Stimulated activated CD4-positive, alpha-beta T cell treated with anti-CD3 and anti-CD28 coated beads, Interleukin-2, amount 100 ng/mL, for 24 hours (primary cell): Measurements from ENCODE around the gene CNFN.

ENCODE experiments used
- DNase-seq, 2 donors: peaks; one replicate each; pipeline ENCODE4 v3.0.0-alpha.2; 2020

CNFN gene

DNA sequence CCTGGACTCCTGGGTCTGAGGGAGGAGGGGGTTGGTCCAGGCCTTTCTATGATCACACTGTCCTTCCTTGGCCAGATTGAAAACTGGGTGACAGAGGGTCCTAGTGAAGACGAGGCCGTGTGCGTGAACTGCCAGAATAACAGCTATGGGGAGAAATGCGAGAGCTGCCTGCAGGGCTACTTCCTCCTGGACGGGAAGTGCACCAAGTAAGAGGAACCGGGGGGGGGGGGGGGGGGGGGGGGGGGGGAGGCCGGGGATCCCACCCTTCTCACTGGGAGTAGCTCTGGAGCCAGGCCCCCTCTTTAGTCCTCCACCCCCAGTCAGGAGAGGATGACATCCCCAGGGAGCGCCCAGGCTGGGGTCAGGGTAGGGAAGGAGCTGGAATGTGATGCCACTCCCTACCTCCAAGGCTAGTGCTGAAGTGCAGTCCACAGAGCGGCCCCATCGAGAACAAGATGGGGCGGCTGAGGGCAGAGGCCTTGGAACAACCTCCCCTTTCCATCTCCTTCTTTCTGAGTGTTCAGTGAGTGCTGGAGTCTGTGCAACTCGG lies 19.4 kb downstream of the CNFN start:
- no peak for DNase-seq

DNA sequence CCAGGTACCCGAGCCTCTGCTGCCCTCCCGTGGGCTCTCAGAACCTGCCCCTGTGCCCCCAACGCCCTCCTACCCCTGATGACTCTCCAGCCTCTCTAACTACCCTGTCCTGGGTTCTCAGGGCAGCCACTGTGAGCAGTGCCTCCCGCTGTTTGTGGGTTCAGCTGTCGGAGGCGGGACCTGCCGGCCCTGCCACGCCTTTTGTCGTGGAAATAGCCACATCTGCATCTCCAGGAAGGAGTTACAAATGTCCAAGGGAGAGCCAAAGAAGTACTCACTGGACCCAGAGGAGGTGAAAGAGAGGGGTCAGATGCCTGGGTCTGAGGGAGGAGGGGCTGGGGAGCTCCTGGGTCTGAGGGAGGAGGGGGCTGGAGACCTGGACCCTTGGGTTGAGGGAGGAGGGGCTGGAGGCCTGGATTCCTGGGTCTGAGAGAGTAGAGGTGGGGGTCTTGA lies 20.0 kb downstream of the CNFN start:
- DNase-seq = no peak

DNA sequence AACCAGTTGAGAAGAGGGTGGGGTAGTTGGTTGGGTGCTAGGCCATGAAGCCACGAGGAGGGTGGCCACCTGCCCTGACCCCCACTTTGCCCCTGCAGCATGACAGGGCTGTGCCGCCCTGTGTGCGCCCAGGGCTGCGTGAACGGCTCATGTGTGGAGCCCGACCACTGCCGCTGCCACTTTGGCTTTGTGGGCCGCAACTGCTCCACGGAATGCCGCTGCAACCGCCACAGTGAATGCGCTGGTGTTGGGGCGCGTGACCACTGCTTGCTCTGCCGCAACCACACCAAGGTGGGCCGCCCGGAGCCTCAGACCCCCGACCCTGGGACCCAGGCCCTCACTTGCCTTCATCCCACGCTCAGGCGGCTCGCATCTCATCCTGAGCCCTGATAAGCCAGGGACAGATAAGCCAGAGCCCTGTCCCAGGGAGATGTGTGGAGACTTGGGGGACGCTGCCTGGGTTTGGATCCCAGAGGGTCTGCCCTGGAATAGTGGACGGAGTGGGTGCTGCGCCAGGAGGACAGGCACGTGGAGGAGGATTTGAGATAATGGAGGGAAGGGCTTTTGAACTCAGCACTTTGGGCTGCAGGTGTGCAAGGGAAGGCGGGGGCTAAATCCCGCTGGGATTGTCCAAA lies 20.5 kb downstream of the CNFN start:
- DNase-seq = no peak

DNA sequence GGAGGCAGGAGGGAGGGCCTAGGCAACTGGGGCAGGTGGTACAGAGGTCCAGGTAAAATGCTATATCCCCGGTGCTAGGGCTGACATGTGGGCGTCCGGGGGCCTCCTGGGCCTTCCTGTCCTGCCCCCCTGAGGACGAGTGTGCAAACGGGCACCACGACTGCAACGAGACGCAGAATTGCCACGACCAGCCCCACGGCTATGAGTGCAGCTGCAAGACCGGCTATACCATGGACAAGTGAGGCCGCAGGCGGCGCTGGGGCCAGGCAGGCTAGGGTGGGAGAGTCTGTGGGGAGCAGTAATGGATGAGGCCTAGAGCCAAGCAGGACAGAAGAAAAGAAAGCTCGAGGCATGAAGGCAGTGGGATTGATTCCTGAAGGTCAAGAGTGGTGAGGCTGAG lies 21.3 kb downstream of the CNFN start:
- DNase-seq = no peak

DNA sequence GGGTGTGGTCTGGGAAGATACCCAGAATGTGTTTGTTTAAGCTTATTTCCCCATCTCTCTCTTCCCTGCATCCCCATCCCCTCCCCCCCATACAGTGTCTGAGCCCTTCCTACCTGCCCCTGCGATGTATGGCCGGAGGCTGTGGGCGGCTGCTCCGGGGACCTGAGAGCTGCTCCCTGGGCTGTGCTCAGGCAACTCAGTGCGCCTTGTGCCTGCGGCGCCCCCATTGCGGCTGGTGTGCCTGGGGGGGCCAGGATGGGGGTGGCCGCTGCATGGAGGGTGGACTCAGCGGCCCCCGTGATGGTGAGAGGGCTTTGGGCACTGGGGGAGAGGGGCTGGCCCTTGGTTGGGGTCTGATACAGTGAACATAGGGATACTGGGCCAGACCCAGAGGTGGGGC lies 21.7 kb downstream of the CNFN start:
- no peak for DNase-seq

DNA sequence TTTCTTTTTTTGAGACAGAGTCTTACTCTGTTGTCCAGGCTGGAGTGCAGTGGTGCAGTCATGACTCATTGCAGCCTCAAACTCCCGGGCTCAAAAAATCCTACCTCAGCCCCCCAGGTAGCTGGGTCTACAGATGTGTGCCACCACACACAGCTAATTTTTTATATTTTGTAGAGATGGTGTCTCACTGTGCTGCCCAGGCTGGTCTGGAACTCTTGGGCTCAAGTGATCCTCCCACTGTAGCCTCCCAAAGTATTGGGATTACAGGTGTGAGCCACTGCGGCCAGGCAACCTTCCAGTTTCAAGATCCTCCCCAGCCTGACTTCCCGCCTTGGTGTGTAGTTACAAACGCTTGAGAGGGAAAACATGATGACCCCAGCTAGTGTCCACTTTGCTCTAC lies 22.2 kb downstream of the CNFN start:
- DNase-seq = no peak

DNA sequence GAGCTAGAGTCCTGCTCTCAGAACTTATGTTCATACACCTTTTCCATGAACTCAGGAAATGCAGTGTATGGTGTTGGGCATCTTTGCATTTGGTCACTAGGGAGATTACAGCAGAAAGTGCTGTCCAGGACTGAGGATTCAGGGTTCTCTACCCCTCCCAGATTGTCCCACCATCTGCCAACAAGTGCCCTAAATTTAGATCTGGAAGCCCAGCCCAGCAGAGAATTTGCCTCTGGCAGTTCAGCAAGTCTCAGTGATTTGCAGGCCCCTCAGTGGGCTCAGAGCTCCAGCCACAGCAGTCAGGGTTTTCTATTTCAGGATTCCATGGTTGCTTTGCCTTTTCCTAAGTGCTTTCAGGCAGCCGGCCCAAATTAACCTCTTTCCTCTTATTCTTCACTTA lies 23.4 kb downstream of the CNFN start:
- DNase-seq = no peak

DNA sequence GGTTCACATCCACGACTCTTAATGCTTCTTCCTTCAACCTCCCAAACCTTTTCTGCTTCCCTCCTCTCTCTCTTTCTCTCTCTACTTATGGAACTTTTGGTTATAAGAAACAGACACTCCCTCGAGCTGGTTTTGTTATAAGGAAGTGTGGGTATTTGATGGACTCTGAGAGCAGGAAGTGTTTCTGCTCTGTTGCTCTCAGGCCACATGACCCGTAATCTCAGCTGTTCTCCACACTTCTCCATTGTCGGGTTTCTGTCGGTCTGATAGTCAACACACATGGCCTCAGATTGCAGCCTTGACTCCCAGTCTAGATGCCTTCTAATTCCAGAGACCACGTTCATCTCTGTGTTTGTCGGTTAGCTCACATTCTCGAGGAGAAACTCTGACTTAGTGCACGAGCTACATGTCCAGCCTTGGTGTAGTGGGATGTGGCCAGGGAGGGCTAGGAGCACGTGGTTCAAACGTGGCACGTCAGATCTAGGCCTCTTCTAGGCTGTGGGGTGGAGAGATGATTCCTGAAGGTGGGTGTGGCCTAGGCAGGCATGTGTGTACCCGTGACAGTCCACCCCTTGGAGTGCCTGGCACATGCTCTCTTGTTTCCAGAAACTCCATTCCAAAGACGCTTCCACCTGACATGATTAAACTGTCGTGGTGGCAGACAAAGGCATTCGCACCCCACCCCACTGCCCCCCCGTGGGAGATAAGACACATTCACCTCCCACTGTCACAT lies 26.3 kb downstream of the CNFN start:
- DNase-seq = no peak

DNA sequence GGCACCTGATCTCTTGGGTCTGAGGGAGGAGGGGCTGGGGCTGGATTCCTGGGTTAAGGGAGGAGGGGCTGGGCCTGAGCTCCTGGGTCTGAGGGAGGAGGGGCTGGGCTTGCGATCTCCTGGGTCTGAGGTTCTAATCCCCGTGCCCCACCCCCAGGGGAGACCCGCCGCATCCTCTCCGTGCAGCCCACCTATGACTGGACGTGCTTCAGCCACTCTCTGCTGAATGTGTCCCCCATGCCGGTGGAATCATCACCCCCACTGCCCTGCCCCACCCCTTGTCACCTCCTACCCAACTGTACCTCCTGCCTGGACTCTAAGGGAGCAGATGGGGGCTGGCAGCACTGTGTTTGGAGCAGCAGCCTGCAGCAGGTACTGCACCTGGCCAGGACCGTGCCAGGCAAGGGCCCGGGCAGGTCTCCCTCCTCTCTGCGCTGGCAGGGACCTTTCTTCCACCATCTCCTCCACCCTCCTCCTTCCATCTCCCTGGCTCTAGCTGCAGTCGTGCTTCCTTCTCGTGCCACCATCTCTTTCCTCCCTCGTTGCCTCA lies 27.1 kb downstream of the CNFN start:
- DNase-seq = no peak

DNA sequence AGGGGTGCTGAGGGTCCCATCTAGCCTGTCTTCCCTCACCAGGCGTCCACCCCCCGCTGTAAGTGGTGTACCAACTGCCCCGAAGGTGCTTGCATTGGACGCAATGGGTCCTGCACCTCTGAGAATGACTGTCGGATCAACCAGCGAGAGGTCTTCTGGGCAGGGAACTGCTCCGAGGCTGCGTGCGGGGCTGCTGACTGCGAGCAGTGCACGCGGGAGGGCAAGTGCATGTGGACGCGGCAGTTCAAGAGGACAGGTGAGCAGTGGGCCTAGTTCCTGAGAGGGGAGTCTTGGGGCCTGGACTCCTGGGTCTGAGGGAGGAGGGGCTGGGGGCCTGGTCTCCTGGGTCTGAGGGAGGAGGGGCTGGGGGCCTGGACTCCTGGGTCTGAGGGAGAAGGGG lies 27.8 kb downstream of the CNFN start:
- DNase-seq = no peak

DNA sequence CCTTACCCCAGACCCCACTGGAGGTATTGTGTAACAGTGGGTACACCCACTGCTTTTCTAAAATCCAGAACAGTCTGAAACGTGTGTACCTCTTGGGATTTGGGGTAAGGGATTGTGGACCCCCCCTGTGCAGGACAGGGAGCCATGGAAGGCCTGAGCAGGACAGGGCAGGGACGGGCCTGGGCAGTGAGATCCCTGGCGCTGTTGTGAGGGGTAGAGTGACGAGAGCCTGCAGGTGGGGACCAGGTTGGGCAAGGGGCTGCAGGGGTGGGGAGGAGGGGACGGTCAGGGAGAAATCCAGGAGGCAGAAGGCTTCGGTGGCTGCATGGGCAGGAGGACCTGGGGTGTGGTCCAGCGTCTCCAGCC lies 28.6 kb downstream of the CNFN start:
- DNase-seq = no peak

DNA sequence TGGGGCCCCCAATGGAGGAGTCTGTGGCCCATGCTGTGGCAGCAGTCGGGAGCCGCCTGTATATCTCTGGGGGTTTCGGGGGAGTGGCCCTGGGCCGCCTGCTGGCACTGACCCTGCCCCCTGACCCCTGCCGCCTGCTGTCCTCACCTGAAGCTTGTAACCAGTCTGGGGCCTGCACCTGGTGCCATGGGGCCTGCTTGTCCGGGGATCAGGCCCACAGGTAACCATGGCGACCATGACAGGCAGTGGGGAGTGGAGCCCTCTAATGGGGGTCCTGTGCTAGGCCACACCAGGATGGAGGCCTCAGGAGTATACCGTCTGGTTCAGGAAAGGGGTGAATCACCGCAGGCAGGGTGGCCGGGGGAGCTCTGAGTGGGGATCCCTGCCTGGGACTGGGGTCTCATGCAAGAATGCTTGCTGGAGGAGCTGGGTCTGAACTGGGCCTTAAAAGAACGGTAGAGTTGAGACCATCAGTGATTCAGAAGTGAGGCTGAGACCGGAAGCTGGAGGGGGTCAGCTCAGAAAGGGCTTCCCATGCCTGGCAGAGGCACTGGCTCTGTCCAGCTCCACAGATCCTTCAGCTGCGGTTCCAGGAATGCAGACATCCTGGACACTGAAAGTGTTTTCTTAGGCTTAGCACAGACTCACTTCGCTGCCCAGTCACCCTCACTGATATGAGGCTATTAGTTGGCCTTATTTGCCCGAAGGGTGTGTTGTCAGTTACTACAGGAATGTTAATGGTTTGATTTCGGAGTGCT lies 29.1 kb downstream of the CNFN start:
- no peak for DNase-seq

DNA sequence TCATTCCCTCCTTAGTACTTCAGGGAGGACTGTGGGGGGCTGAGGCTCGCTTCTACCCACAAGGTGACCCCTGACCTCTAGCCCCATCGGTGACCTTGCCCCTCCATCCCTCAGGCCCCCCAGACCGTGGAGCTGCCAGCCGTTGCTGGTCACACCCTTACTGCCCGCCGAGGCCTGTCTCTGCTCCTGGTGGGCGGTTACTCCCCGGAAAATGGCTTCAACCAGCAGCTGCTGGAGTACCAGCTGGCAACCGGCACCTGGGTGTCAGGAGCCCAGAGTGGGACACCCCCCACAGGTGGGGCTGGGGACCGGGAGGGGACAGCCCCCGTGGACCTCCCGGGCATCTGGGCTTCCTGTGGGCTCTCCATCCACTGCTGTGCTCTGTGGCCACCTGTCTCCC lies 32.8 kb downstream of the CNFN start:
- DNase-seq = no peak

DNA sequence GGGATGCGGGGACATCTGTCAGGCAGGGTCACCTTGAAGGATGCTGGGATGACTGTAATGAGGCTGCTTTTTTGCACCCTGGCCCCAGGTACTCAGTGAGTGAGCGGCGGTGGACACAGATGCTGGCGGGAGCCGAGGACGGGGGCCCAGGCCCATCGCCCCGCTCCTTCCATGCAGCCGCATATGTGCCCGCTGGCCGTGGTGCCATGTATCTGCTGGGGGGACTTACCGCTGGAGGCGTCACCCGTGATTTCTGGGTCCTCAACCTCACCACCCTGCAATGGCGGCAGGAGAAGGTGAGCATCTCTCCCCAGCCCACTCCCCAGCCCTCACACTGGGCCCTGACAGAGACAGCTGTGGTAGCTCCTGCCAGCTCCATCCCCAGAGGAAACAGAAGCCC lies 33.4 kb downstream of the CNFN start:
- DNase-seq = no peak

DNA sequence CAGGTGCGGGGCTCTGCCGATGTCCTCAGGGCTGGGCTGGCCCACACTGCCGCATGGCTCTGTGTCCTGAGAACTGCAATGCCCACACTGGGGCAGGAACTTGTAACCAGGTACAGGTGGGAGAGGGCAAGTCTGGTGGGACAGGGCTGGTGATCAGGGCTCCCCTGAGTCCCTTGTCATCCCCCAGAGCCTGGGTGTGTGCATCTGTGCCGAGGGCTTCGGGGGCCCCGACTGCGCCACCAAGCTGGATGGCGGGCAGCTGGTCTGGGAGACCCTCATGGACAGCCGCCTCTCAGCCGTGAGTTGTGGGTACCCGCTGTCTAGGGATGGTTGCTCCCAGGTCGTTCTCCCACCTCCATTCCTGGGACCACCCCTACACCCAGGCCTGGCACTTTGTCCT lies 34.2 kb downstream of the CNFN start:
- no peak for DNase-seq

DNA sequence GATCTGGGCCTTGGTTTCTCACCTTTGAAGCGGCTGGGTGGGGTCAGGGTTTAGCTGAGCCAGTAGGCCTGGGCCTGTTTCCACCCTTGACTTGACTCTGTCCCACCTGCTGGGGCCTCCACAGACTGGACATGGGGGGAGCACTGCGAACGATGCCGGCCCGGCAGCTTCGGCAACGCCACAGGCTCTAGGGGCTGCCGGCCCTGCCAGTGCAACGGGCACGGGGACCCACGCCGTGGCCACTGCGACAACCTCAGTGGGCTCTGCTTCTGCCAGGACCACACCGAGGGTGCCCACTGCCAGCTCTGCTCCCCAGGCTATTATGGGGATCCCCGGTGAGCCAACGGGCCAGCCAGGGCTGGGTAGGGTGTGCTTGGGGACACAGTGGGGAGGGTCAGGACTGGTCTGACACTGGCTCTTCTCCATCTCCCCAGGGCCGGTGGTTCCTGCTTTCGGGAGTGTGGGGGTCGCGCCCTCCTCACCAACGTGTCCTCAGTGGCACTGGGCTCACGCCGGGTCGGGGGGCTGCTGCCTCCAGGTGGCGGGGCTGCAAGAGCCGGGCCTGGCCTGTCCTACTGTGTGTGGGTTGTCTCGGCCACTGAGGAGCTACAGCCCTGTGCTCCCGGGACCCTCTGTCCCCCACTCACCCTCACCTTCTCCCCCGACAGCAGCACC lies 36.6 kb downstream of the CNFN start:
- DNase-seq = no peak

DNA sequence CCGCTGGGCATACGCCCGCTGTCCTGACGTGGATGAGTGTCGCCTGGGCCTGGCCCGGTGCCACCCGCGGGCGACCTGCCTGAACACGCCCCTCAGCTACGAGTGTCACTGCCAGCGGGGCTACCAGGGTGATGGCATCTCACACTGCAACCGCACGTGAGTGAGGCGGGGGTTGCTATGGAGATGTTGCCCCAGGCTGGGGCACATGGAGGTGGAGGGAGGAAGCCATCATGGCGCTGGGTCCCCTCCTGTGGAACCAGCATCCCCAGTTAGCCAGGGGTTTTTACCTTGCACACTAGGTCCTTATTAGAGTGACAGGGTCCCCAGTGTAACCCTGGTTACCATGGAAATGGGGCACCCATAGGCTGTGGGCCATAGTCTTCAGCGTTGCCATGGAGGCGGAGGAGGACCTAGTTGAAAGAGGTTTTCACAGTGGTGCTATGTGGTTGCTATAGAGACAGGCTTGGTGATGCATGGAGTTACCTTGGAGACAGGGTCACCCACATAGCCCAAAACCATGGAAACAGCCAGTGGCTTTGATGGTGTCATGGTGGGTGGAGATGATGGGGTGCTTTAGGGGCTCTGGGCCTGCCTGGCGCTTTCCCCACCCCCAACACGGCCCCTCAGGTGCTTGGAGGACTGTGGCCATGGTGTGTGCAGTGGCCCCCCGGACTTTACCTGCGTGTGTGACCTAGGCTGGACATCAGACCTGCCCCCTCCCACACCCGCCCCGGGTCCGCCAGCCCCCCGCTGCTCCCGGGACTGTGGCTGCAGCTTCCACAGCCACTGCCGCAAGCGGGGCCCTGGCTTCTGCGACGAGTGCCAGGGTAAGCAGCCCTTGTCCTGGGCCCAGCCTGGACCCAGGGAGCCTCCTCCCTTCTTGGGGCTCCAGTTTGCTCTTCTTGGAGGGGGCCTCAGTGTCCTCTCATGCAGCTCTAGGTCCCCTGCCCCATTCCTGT lies 37.5 kb downstream of the CNFN start:
- no peak for DNase-seq

DNA sequence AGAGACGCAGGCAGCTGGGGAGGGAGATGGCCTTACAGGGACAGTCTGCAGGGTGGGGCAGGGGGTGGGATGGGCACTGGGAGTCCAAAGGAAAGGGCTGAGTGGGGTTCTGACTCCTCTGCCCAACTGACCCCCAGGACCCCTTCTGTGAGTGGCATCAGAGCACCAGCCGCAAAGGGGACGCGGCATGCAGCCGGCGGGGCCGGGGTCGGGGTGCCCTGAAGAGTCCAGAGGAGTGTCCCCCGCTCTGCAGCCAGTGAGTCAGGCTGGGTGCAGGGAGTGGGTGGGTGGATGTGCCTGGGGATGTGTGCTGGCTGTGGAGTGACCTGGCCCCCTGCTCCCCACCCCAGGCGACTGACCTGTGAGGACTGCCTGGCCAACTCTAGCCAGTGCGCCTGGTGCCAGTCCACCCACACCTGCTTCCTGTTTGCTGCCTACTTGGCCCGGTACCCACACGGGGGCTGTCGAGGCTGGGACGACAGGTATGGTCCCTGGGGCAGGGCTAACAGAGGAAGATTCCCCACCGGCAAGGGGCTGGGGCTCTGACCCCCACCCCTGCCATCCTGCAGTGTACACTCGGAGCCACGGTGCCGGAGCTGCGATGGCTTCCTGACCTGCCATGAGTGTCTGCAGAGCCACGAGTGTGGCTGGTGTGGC lies 38.9 kb downstream of the CNFN start:
- no peak for DNase-seq

DNA sequence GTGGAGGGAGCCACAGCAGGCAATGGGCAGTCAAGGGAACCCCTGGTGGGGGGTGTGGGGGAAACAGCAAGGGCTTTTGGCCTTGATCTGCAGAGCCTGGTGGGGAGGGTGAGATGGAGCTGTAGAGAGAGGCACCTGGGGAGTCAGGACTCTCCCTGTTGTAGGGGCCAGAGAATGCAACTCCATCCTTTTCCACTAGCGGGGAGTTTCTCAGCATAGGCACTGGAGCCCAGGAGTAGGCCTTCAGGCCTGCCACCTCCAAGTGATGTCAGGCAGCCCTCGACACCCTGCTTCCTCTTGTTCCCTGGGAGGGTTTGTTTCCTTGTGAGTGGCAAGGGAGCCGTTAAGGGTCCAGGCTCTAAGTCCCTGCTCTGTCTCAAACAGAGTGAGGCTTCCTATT lies 39.7 kb downstream of the CNFN start:
- DNase-seq = no peak

DNA sequence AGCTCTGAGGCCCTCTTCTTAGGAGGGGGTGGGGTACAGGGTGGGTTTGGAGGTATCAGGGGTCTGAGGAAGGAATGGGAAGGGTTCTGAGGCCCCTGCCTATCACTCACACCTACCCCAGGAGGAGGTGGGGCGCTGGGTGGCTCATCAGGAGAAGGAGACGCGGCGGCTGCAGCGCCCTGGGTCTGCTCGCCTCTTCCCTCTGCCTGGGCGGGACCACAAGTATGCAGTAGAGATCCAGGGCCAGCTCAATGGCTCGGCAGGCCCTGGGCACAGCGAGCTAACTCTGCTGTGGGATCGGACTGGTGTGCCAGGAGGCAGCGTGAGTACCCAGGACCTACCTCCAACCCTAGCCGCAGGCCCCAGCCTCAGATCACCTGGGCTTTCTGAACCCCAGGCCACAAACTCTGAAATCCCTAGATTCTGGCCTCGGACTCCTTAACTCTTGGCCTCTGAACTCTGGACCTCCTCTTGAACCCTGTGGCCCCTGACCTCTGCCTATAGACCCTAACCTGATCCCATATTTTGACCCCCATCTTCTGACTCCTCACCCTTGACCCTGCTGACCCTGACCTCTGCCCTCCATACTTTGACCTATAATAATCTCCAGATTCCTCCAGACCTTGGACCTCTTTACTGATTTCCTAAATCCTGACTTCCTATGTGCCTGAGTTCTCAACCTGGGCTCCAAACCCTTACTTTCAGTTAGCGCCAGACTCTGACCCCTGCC lies 40.6 kb downstream of the CNFN start:
- DNase-seq = no peak

DNA sequence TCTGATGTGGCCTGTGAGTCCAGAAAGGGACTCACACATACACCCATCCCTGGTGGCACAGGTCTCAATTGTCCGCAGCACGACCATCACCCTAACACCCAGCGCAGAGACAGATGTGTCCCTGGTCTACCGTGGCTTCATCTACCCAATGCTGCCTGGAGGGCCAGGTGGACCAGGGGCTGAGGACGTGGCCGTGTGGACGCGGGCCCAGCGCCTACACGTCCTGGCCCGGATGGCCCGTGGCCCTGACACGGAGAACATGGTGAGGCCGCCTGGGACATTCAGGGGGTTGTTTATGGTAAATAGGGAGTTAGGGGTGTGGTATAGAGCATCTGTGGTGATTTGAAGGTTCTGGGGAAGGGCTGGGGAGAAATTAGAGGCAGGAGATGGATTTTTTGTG lies 41.9 kb downstream of the CNFN start:
- DNase-seq = no peak
